Diencephalon (tissue), 1 donor: ENCODE data around the gene PLEKHG2. TPM values are rescaled to one million over a fixed set of nuclear protein-coding genes. Genes with fewer than 3 reads are reported as not detected.

Experiments
- small RNA-seq: library from RNA; depleted of rRNA; stranded (forward); fragments of <200 nt; gene quantifications from one replicate; pipeline ENCODE3, GENCODE V24; 2014
- total RNA-seq: library from RNA; depleted of rRNA; stranded (reverse); fragments of >200 nt; gene quantifications from one replicate; pipeline ENCODE4 v1.2.3, GENCODE V29; 2014

PLEKHG2 gene
- 19.8 TPM for total RNA-seq

GRCh38 chr19:39412100-39412866 is at the start of gene PLEKHG2:
Gene PLEKHG2, plus strand, starts transcription at chr19:39412669. Its CDS starts 1,418 bp downstream, at chr19:39414087.

GRCh38 chr19:39390751-39391437 is 21.6 kb upstream of the PLEKHG2 start, which contains the start of the genes MED29 and PAF1:
Gene MED29, plus strand, starts transcription at chr19:39391378. Its CDS starts 45 bp downstream, at chr19:39391423.
Gene PAF1, minus strand, starts transcription at chr19:39391106. Its CDS starts 242 bp downstream, at chr19:39390864.

GRCh38 chr19:39406656-39407409 is 5.6 kb upstream of the PLEKHG2 start, which contains the start of gene ZFP36:
Gene ZFP36, plus strand, starts transcription at chr19:39406847. Its CDS starts 58 bp downstream, at chr19:39406905.

GRCh38 chr19:39435499-39436349 is 23.3 kb downstream of the PLEKHG2 start, which contains the start of gene RPS16:
Gene RPS16, minus strand, starts transcription at chr19:39435949. Its CDS starts 54 bp downstream, at chr19:39435895.

GRCh38 chr19:39445196-39446111 is 33.0 kb downstream of the PLEKHG2 start, which contains the start of gene SUPT5H:
Gene SUPT5H, plus strand, starts transcription at chr19:39445582. Its CDS starts 309 bp downstream, at chr19:39445891.

Small RNA genes within 50 kb of the gene (small RNA-seq; reads per million reads assigned to genes)
- not detected for gene MIR4530
- gene RN7SL566P = not detected

Other genes starting within 250 kb of the PLEKHG2 start
- gene NCCRP1, start 215.7 kb upstream of the PLEKHG2 start, total RNA-seq = 0.23 TPM
- gene SYCN, start 208.4 kb upstream of the PLEKHG2 start, total RNA-seq = not detected
- not detected for gene IFNL3, start 167.7 kb upstream of the PLEKHG2 start, total RNA-seq
- not detected for gene IFNL4, start 163.8 kb upstream of the PLEKHG2 start, total RNA-seq
- gene IFNL2, start 144.3 kb upstream of the PLEKHG2 start, total RNA-seq = not detected
- not detected for gene IFNL1, start 116.3 kb upstream of the PLEKHG2 start, total RNA-seq
- 10.6 TPM for gene LRFN1, start 91.8 kb upstream of the PLEKHG2 start, total RNA-seq
- gene GMFG, start 76.6 kb upstream of the PLEKHG2 start, total RNA-seq = 3.5 TPM
- gene SAMD4B, start 70.2 kb upstream of the PLEKHG2 start, total RNA-seq = 23.1 TPM
- 31.4 TPM for gene PAF1, start 21.6 kb upstream of the PLEKHG2 start, total RNA-seq
- 24.5 TPM for gene MED29, start 21.3 kb upstream of the PLEKHG2 start, total RNA-seq
- 1.8 TPM for gene ZFP36, start 5.8 kb upstream of the PLEKHG2 start, total RNA-seq
- gene RPS16, start 23.3 kb downstream of the PLEKHG2 start, total RNA-seq = 146 TPM
- 54.4 TPM for gene SUPT5H, start 32.9 kb downstream of the PLEKHG2 start, total RNA-seq
- gene TIMM50, start 68.2 kb downstream of the PLEKHG2 start, total RNA-seq = 48.9 TPM
- gene DLL3, start 86.3 kb downstream of the PLEKHG2 start, total RNA-seq = 17.5 TPM
- not detected for gene SELENOV, start 102.5 kb downstream of the PLEKHG2 start, total RNA-seq
- 23.1 TPM for gene EID2B, start 120.2 kb downstream of the PLEKHG2 start, total RNA-seq
- 24.0 TPM for gene EID2, start 127.5 kb downstream of the PLEKHG2 start, total RNA-seq
- gene LGALS13, start 189.9 kb downstream of the PLEKHG2 start, total RNA-seq = not detected
- not detected for gene LGALS16, start 243.2 kb downstream of the PLEKHG2 start, total RNA-seq